HEK293 (cell line): ENCODE measurements around the gene DNMT1.

Experiments
- CTCF ChIA-PET: fragments of 350-600 bp; formaldehyde crosslinking; extraction: SDS; loops from one replicate; lab custom pipeline; 2021; ENCODE audit warnings: antibody characterized with exemption; lab: Yijun Ruan, JAX
- POLR2A ChIA-PET: fragments of 300-600 bp; formaldehyde crosslinking; extraction: SDS; loops from one replicate; lab custom pipeline; 2020; ENCODE audit warnings: antibody characterized with exemption, inconsistent platforms; lab: Yijun Ruan, JAX
- H3K27ac ChIP-seq: fragments of 200-500 bp; sonication (Bioruptor generic); 2 replicates; pipeline ENCODE4 v1.5.1; 2014; ENCODE audit warnings: low read depth, low read length, control low read depth, inconsistent platforms; ENCODE audit errors: extremely low read depth
- H3K36me3 ChIP-seq, 2 experiments: fragments of 200-500 bp in 1 of 2; sonication (Bioruptor generic) in 1 of 2; 1 replicate in 1 of 2; 2 replicates in 1 of 2; pipeline ENCODE4 v1.5.1; 2014 to 2017; ENCODE audit warnings: inconsistent platforms in 2 of 2, low read length in 2 of 2; ENCODE audit not compliant: control insufficient read depth in 2 of 2, insufficient read depth in 1 of 2
- H3K4me1 ChIP-seq: fragments of 200-500 bp; sonication (Bioruptor generic); 2 replicates; pipeline ENCODE4 v1.5.1; 2014; ENCODE audit warnings: mild to moderate bottlenecking, low read length, inconsistent platforms; ENCODE audit not compliant: control insufficient read depth, insufficient read depth
- H3K4me3 ChIP-seq: 2 replicates; pipeline ENCODE4 v1.5.1; 2011; ENCODE audit warnings: low read depth, mild to moderate bottlenecking, control low read depth, low read length, moderate library complexity
- H3K9me3 ChIP-seq: fragments of 200-500 bp; sonication (Bioruptor generic); 2 replicates; pipeline ENCODE4 v1.5.1; 2014; ENCODE audit warnings: low read depth, low read length, inconsistent platforms; ENCODE audit not compliant: control insufficient read depth, insufficient read depth
- ELK4 ChIP-seq: IDR thresholded peaks from 2 replicates; pipeline ENCODE4 v1.6.1; 2011; ENCODE audit warnings: mild to moderate bottlenecking, low read depth, low read length, borderline replicate concordance
- GFI1B ChIP-seq: fragments of 450-650 bp; formaldehyde crosslinking; IDR thresholded peaks from 2 replicates; pipeline ENCODE4 v1.5.1; 2016; ENCODE audit warnings: missing biosample characterization, missing genetic modification characterization
- KLF10 ChIP-seq: fragments of 450-650 bp; IDR thresholded peaks from 2 replicates; pipeline ENCODE4 v1.5.1; 2018; ENCODE audit warnings: missing biosample characterization, mild to moderate bottlenecking, missing genetic modification characterization
- KLF16 ChIP-seq: fragments of 450-650 bp; formaldehyde crosslinking; IDR thresholded peaks from 2 replicates; pipeline ENCODE4 v1.5.1; 2017; ENCODE audit warnings: missing biosample characterization, missing genetic modification characterization
- PATZ1 ChIP-seq: fragments of 450-650 bp; formaldehyde crosslinking; IDR thresholded peaks from 2 replicates; pipeline ENCODE4 v1.5.1; 2016; ENCODE audit warnings: missing biosample characterization, missing genetic modification characterization
- ZNF175 ChIP-seq: fragments of 450-650 bp; formaldehyde crosslinking; IDR thresholded peaks from 2 replicates; pipeline ENCODE4 v1.5.1; 2016; ENCODE audit warnings: missing biosample characterization, missing genetic modification characterization
- ZNF341 ChIP-seq: fragments of 450-650 bp; formaldehyde crosslinking; IDR thresholded peaks from 2 replicates; pipeline ENCODE4; 2016; ENCODE audit warnings: low read depth, missing biosample characterization, missing genetic modification characterization
- ZNF610 ChIP-seq: fragments of 450-650 bp; formaldehyde crosslinking; IDR thresholded peaks from 2 replicates; pipeline ENCODE4 v1.5.1; 2016; ENCODE audit warnings: missing biosample characterization, missing genetic modification characterization, borderline replicate concordance
- ZNF792 ChIP-seq: fragments of 450-650 bp; formaldehyde crosslinking; IDR thresholded peaks from 2 replicates; pipeline ENCODE4 v1.5.1; 2016; ENCODE audit warnings: missing biosample characterization, missing genetic modification characterization
- ZSCAN30 ChIP-seq: fragments of 450-650 bp; IDR thresholded peaks from 2 replicates; pipeline ENCODE4 v1.5.1; 2018; ENCODE audit warnings: missing biosample characterization, mild to moderate bottlenecking, missing genetic modification characterization, moderate library complexity
- ZSCAN5A ChIP-seq: fragments of 450-650 bp; formaldehyde crosslinking; IDR thresholded peaks from 2 replicates; pipeline ENCODE4 v1.5.1; 2016; ENCODE audit warnings: missing biosample characterization, missing genetic modification characterization
- TF ChIP-seq, protein P1 (sequence below): fragments of 450-650 bp; formaldehyde crosslinking; IDR thresholded peaks from 2 replicates; pipeline ENCODE4 v1.5.1; 2016; ENCODE audit warnings: missing biosample characterization, missing genetic modification characterization

Gene DNMT1

DNA sequence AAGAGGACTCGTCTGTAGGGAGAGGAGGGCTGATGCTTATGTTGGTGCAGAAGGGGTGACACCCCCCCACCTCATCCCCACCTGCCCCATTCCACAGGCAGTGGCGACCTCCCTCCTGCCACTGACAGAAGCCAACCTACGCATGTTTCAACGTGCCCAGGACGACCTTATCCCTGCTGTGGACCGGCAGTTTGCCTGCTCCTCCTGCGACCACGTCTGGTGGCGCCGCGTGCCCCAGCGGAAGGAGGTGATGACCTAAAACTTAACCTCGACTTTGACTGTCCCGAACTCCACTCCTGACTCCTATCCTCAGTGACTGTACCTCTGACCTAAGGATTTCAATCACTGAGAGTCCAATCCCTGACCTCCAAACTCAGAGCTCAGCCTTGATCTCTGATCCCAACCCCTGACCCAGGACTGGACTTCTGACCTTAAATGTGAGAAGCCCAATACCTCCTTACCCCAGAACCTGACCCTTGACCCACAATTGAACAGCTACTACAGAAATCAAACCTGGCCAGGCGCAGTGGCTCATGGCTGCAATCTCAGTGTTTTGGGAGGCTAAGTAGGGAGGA is 104.9 kb downstream of the DNMT1 start:
- H3K36me3 ChIP-seq = no peaks in the 10 kb centered on the region
- H3K4me3 ChIP-seq = no peak overlapping the region
- TF ChIP-seq PATZ1 (tag by site-specific recombination) = 0 out of 2 replicates have a peak, but pooled peaks have one; percentile 29
- TF ChIP-seq, protein P1, sequence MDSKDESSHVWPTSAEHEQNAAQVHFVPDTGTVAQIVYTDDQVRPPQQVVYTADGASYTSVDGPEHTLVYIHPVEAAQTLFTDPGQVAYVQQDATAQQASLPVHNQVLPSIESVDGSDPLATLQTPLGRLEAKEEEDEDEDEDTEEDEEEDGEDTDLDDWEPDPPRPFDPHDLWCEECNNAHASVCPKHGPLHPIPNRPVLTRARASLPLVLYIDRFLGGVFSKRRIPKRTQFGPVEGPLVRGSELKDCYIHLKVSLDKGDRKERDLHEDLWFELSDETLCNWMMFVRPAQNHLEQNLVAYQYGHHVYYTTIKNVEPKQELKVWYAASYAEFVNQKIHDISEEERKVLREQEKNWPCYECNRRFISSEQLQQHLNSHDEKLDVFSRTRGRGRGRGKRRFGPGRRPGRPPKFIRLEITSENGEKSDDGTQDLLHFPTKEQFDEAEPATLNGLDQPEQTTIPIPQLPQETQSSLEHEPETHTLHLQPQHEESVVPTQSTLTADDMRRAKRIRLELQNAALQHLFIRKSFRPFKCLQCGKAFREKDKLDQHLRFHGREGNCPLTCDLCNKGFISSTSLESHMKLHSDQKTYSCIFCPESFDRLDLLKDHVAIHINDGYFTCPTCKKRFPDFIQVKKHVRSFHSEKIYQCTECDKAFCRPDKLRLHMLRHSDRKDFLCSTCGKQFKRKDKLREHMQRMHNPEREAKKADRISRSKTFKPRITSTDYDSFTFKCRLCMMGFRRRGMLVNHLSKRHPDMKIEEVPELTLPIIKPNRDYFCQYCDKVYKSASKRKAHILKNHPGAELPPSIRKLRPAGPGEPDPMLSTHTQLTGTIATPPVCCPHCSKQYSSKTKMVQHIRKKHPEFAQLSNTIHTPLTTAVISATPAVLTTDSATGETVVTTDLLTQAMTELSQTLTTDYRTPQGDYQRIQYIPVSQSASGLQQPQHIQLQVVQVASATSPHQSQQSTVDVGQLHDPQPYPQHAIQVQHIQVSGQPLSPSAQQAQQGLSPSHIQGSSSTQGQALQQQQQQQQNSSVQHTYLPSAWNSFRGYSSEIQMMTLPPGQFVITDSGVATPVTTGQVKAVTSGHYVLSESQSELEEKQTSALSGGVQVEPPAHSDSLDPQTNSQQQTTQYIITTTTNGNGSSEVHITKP = peak; percentile 59
- no peak for TF ChIP-seq ZNF792
- TF ChIP-seq, all 188 proteins: peak for 2
- H3K27ac ChIP-seq = no peak overlapping the region
- CTCF ChIA-PET = interaction anchor here (0.6 to 0.7 kb wide), 2 partner anchors 160 to 181 kb away, joined by 4 to 6 read pairs; no protein-coding TSS in a partner anchor
- POLR2A ChIA-PET = no interaction called here
- H3K9me3 ChIP-seq = no peaks in the 10 kb centered on the region
- H3K4me1 ChIP-seq = no peaks in the 10 kb centered on the region

DNA sequence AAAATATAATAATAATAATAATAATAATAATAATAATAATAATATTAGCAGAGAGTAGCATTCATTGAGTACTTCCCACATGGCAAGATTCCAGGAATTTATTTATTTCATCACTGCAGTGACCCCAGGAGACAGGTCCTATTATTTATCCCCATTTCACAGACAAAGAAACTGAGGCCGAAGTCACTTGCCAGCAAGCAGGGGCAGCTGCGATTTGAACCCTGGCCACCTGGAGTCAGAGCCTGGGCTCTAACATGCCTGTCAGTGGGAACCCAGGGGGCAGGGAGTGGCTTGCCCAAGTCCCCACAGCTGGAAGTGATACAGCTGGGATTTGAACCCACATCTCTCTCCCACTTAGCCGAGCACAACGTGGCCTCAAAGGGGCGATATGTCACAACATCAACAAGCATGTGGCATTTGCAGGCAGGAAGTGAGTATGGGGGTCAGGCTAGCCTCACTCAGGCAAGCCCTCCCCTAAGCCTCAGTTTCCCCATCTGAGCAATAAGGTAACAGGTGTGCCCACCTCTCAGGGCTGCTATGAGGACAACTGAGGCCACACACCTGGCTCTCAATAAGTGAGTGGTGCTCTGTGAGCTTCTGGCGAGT is 105.7 kb downstream of the DNMT1 start:
- TF ChIP-seq KLF10 (tag by site-specific recombination) (no peak), ZNF792 (no peak), ZSCAN30 (tag by site-specific recombination) (no peak), ZNF175 (tag by site-specific recombination) (no peak), GFI1B (tag by site-specific recombination) (no peak), ZSCAN5A (tag by site-specific recombination) (no peak), ELK4 (no peak), KLF16 (tag by site-specific recombination) (no peak), ZNF610 (tag by site-specific recombination) (no peak), ZNF341 (tag by site-specific recombination) (no peak)
- no peak overlapping the region for H3K27ac ChIP-seq
- H3K4me3 ChIP-seq = no peak overlapping the region
- ChIA-PET POLR2A (no interaction called here), CTCF (no interaction called here)
- no peaks in the 10 kb centered on the region for H3K9me3 ChIP-seq
- H3K36me3 ChIP-seq = no peaks in the 10 kb centered on the region
- H3K4me1 ChIP-seq = no peaks in the 10 kb centered on the region
